GM12878 (cell line): ENCODE measurements around the gene C2orf68.

Experiments
- BCLAF1 ChIP-seq: fragments of 450-650 bp; IDR thresholded peaks from 2 replicates; pipeline ENCODE4 v1.6.1; 2017; ENCODE audit warnings: antibody characterized with exemption, mild to moderate bottlenecking, moderate library complexity
- CREB1 ChIP-seq: IDR thresholded peaks from 2 replicates; pipeline ENCODE4 v1.6.1; 2012; ENCODE audit warnings: low read depth, mild to moderate bottlenecking, inconsistent platforms
- CTCF ChIP-seq, 3 experiments: IDR thresholded peaks in 2 of 3; conservative IDR thresholded peaks in 1 of 3; 2 replicates each; pipeline ENCODE4 v1.5.1; 2011; ENCODE audit warnings: low read depth in 3 of 3, low read length in 3 of 3, mild to moderate bottlenecking in 3 of 3, control low read depth in 2 of 3, moderate library complexity in 2 of 3, inconsistent platforms in 1 of 3, mixed read lengths in 1 of 3; ENCODE audit not compliant: control insufficient read depth in 2 of 3, insufficient read depth in 1 of 3; ENCODE audit errors: extremely low read depth in 1 of 3
- EGR1 ChIP-seq, 2 experiments: IDR thresholded peaks; 1 replicate in 1 of 2; 2 replicates in 1 of 2; pipeline ENCODE4 v1.6.1; 2011 to 2012; ENCODE audit warnings: low read depth in 2 of 2, low read length in 2 of 2, borderline replicate concordance in 1 of 2, mild to moderate bottlenecking in 1 of 2, moderate library complexity in 1 of 2
- EP300 ChIP-seq, 2 experiments: fragments of 150-350 bp in 1 of 2; IDR thresholded peaks; 2 replicates each; pipeline ENCODE4 v1.6.1; 2011 to 2012; ENCODE audit warnings: low read depth in 2 of 2, low read length in 2 of 2, borderline replicate concordance in 1 of 2, improper control_type of control experiment in 1 of 2, inconsistent platforms in 1 of 2; ENCODE audit not compliant: control insufficient read depth in 1 of 2
- HDGF ChIP-seq: fragments of 450-650 bp; IDR thresholded peaks from 2 replicates; pipeline ENCODE4 v1.6.1; 2016; ENCODE audit warnings: antibody characterized with exemption
- MTA2 ChIP-seq: fragments of 450-650 bp; IDR thresholded peaks from 2 replicates; pipeline ENCODE4 v1.6.1; 2016; ENCODE audit warnings: low read depth, mild to moderate bottlenecking, moderate library complexity
- POLR2A ChIP-seq: IDR thresholded peaks from 2 replicates; pipeline ENCODE4 v1.6.1; 2011; ENCODE audit warnings: low read depth, mild to moderate bottlenecking, low read length
- POLR2AphosphoS5 ChIP-seq: IDR thresholded peaks from 2 replicates; pipeline ENCODE4 v1.6.1; 2011; ENCODE audit warnings: mild to moderate bottlenecking, low read length, inconsistent platforms
- SKIL ChIP-seq: fragments of 450-650 bp; IDR thresholded peaks from 2 replicates; pipeline ENCODE4 v1.6.1; 2017; ENCODE audit warnings: mild to moderate bottlenecking, low read depth, inconsistent platforms; ENCODE audit not compliant: poor library complexity, severe bottlenecking
- TAF1 ChIP-seq: IDR thresholded peaks from 2 replicates; pipeline ENCODE4 v1.6.1; 2011; ENCODE audit warnings: mild to moderate bottlenecking, low read depth, low read length, borderline replicate concordance
- TBL1XR1 ChIP-seq: IDR thresholded peaks from 2 replicates; pipeline ENCODE4 v1.6.1; 2012; ENCODE audit warnings: low read depth, low read length, improper control_type of control experiment
- YY1 ChIP-seq: IDR thresholded peaks from 2 replicates; pipeline ENCODE4 v1.6.1; 2011; ENCODE audit warnings: low read depth, mild to moderate bottlenecking, low read length

GRCh38 chr2:85659324-85659981, 47.6 kb upstream of the C2orf68 start:
- TF ChIP-seq CTCF (IDR thresholded peaks at IDR 0.05 in 2 of 3, conservative IDR thresholded peaks at IDR 0.05 in 1 of 3; ENCODE audit: control insufficient read depth in 2 of 3, extremely low read depth in 1 of 3, insufficient read depth in 1 of 3, low read depth in 3 of 3, low read length in 3 of 3) (no peak), EP300 (IDR thresholded peaks at IDR 0.05; ENCODE audit: borderline replicate concordance in 1 of 2, control insufficient read depth in 1 of 2, low read depth in 2 of 2, low read length in 2 of 2) (no peak), MTA2 (no peak), TAF1 (no peak), SKIL (no peak), YY1 (no peak), EGR1 (IDR thresholded peaks at IDR 0.05; ENCODE audit: borderline replicate concordance in 1 of 2, low read depth in 2 of 2, low read length in 2 of 2) (no peak), POLR2AphosphoS5 (no peak), HDGF (no peak), CREB1 (no peak), POLR2A (no peak), BCLAF1 (no peak), TBL1XR1 (no peak)
